Measurements from ENCODE around the gene DUSP3. TPM values are rescaled to one million over a fixed set of nuclear protein-coding genes. Genes with fewer than 3 reads are reported as not detected.

Gene DUSP3
- total and polyA plus RNA-seq, 10 of the 15 experiments (the other 5 are each of a cell fraction or from before 2014, with no cell fraction given), result 1.5 to 12.1 (median 3.8) TPM

GRCh38 chr17:43822570-43823190, 43.9 kb upstream of the DUSP3 start:
- no TSS peak for BruUV-seq (replicated peaks)
- ChIA-PET RAD21 (ENCODE audit: unreplicated experiment) (interaction anchor here (1.0 kb wide), 1 partner anchor 21 kb away, joined by 3 read pairs; no protein-coding TSS in a partner anchor), CTCF (no interaction called here)

DNA sequence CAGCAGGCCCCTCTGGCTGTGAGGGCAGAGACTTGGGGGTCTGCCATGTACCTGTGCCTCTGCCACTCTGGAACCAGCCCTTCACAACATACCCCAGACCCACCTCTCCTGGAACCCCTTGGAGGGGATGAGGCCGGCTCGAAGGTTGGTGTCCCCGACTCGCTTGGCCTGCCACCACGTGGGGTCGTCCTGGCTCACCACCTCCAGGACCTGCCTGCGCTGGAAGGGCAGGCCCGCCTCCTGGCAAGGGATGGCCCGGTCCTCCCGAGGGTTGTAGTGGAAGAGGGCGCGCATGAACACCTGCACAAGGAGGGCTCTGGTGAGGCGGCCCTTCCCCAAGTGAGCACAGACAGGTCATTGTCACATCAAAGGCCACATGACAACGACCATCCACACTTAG, 42.0 kb upstream of the DUSP3 start:
- Histone ChIP-seq H2AFZ (ENCODE audit: control insufficient read depth, low read depth, low read length) (no peak overlapping the region), H3K4me2 (ENCODE audit: control insufficient read depth, insufficient read depth) (no peak overlapping the region), H3K27ac (ENCODE audit: control insufficient read depth, insufficient read depth) (no peak overlapping the region), H3K9me3 (replicated peaks; ENCODE audit: control insufficient read depth, insufficient read depth, low read length) (no peaks in the 10 kb centered on the region), H3K9ac (ENCODE audit: control insufficient read depth, insufficient read depth, low read length) (no peak overlapping the region), H3K4me3 (no peak overlapping the region), H4K20me1 (ENCODE audit: control insufficient read depth, insufficient read depth) (no peaks in the 10 kb centered on the region), H3K79me2 (ENCODE audit: control insufficient read depth, insufficient read depth, low read length) (no peaks in the 10 kb centered on the region), H3K27me3 (replicated peaks in 1 of 2; ENCODE audit: control insufficient read depth in 2 of 2, insufficient read depth in 2 of 2, low read length in 1 of 2) (no peaks in the 10 kb centered on the region; a peak in 1 of 4 replicates), H3K4me1 (ENCODE audit: control insufficient read depth, insufficient read depth, low read length) (no peaks in the 10 kb centered on the region), H3K36me3 (ENCODE audit: control insufficient read depth in 2 of 2, insufficient read depth in 2 of 2, low read length in 1 of 2) (no peaks in the 10 kb centered on the region)
- POLR2A ChIA-PET, result no interaction called here
- in situ Hi-C loops (cut with MboI), result no loop called here
- SMC1A ChIA-PET (ENCODE audit: uncharacterized antibody, unreplicated experiment), result no interaction called here
- CTCF ChIA-PET, result interaction anchor here (0.5 to 1.3 kb wide), 2 partner anchors 20 to 175 kb away, joined by 3 read pairs; no protein-coding TSS in a partner anchor
- DNase-seq (ENCODE audit: low read depth, low spot score) (no peak), ATAC-seq (no peak), FAIRE-seq (no peak)
- intact Hi-C loops (cut with micrococcal nuclease; ENCODE audit: unreplicated experiment), result no loop called here
- 45% methylated on average over 14 of the region's 14 CpGs for WGBS (ENCODE audit: insufficient coverage, insufficient replicate concordance, low lambda C conversion rate, missing lambda C conversion rate)
- RAD21 ChIA-PET (ENCODE audit: unreplicated experiment), result interaction anchor here (0.6 kb wide), 1 partner anchor 22 kb away, joined by 3 read pairs; no protein-coding TSS in a partner anchor
- BruUV-seq (replicated peaks), result no TSS peak
- no peak for TF ChIP-seq RAD21 (IDR thresholded peaks at IDR 0.05; ENCODE audit: insufficient read depth, low read depth, low read length)
- TF ChIP-seq ZBTB40 (IDR thresholded peaks at IDR 0.05; ENCODE audit: borderline replicate concordance), result no peak
- TF ChIP-seq RCOR1 (conservative IDR thresholded peaks at IDR 0.05; ENCODE audit: low read depth, low read length), result no peak
- TF ChIP-seq GABPA (IDR thresholded peaks at IDR 0.05; ENCODE audit: low read depth), result no peak
- TF ChIP-seq RB1 (IDR thresholded peaks at IDR 0.05; ENCODE audit: borderline replicate concordance), result no peak
- TF ChIP-seq REST (IDR thresholded peaks at IDR 0.05; ENCODE audit: low read depth, low read length), result no peak

More at GRCh38 chr17:43822570-43823190, 43.9 kb upstream of the DUSP3 start:
- intact Hi-C loops (cut with micrococcal nuclease; ENCODE audit: unreplicated experiment) (no loop called here), in situ Hi-C loops (cut with MboI) (no loop called here)
- Histone ChIP-seq H3K36me3 (ENCODE audit: control insufficient read depth in 2 of 2, insufficient read depth in 2 of 2, low read length in 1 of 2) (no peaks in the 10 kb centered on the region), H3K4me1 (ENCODE audit: control insufficient read depth, insufficient read depth, low read length) (no peaks in the 10 kb centered on the region), H3K27ac (ENCODE audit: control insufficient read depth, insufficient read depth) (no peak overlapping the region), H3K4me3 (no peak overlapping the region), H2AFZ (ENCODE audit: control insufficient read depth, low read depth, low read length) (no peak overlapping the region), H3K4me2 (ENCODE audit: control insufficient read depth, insufficient read depth) (no peak overlapping the region), H3K27me3 (replicated peaks in 1 of 2; ENCODE audit: control insufficient read depth in 2 of 2, insufficient read depth in 2 of 2, low read length in 1 of 2) (no peaks in the 10 kb centered on the region; a peak in 1 of 4 replicates), H3K79me2 (ENCODE audit: control insufficient read depth, insufficient read depth, low read length) (no peaks in the 10 kb centered on the region), H3K9ac (ENCODE audit: control insufficient read depth, insufficient read depth, low read length) (no peak overlapping the region), H3K9me3 (replicated peaks; ENCODE audit: control insufficient read depth, insufficient read depth, low read length) (no peaks in the 10 kb centered on the region), H4K20me1 (ENCODE audit: control insufficient read depth, insufficient read depth) (no peaks in the 10 kb centered on the region)
- ChIA-PET SMC1A (ENCODE audit: uncharacterized antibody, unreplicated experiment) (no interaction called here), POLR2A (no interaction called here)
- TF ChIP-seq GABPA (IDR thresholded peaks at IDR 0.05; ENCODE audit: low read depth) (no peak), NR2C2 (IDR thresholded peaks at IDR 0.05; ENCODE audit: borderline replicate concordance, control insufficient read depth, insufficient read length, low read depth) (no peak), TCF12 (IDR thresholded peaks at IDR 0.05; ENCODE audit: low read depth, low read length) (no peak)
- 13% methylated on average over 5 of the region's 5 CpGs for WGBS (ENCODE audit: insufficient coverage, insufficient replicate concordance, low lambda C conversion rate, missing lambda C conversion rate)
- ATAC-seq, result no peak
- no peak for FAIRE-seq
- DNase-seq (ENCODE audit: low read depth, low spot score), result no peak
